CD14-positive monocyte (primary cell): ENCODE data around the gene THSD7A. TPM values are rescaled to one million over a fixed set of nuclear protein-coding genes. Genes with fewer than 3 reads are reported as not detected.

Experiments used
- DNase-seq, 3 donors: peaks; one replicate each; pipeline ENCODE4 v3.0.0-alpha.2; 2011 to 2022
- H2AFZ ChIP-seq: 2 replicates; pipeline ENCODE4 v1.6.0; 2012; ENCODE audit warnings: mild to moderate bottlenecking, low read depth, low read length, inconsistent platforms; ENCODE audit not compliant: insufficient read depth, poor library complexity, severe bottlenecking
- H3K27ac ChIP-seq, 2 donors: 1 replicate in 1 of 2; 2 replicates in 1 of 2; pipeline ENCODE4 v1.5.1; 2012 to 2013; ENCODE audit warnings: low read length in 2 of 2, control low read depth in 1 of 2, inconsistent platforms in 1 of 2, low read depth in 1 of 2, mild to moderate bottlenecking in 1 of 2
- H3K27me3 ChIP-seq, 2 donors: one replicate each; pipeline versions ENCODE4 v1.6.0 to v1.6.1; 2011 to 2013; ENCODE audit warnings: low read length in 2 of 2; ENCODE audit not compliant: control insufficient read depth in 2 of 2, insufficient read depth in 2 of 2
- H3K36me3 ChIP-seq, 2 donors: replicated peaks in 1 of 2; 1 replicate in 1 of 2; 2 replicates in 1 of 2; pipeline versions ENCODE4 v1.5.1 to v1.6.1; 2012 to 2013; ENCODE audit warnings: low read length in 2 of 2, control low read depth in 1 of 2, inconsistent platforms in 1 of 2, mild to moderate bottlenecking in 1 of 2; ENCODE audit not compliant: insufficient read depth in 2 of 2, control insufficient read depth in 1 of 2
- H3K4me1 ChIP-seq, 2 donors: 1 replicate in 1 of 2; 2 replicates in 1 of 2; pipeline versions ENCODE4 v1.5.1 to v1.6.1; 2012 to 2013; ENCODE audit warnings: low read length in 2 of 2, control low read depth in 1 of 2, inconsistent platforms in 1 of 2, mild to moderate bottlenecking in 1 of 2, moderate library complexity in 1 of 2; ENCODE audit not compliant: insufficient read depth in 2 of 2, control insufficient read depth in 1 of 2
- H3K4me2 ChIP-seq: replicated peaks from 2 replicates; pipeline ENCODE3; 2012; ENCODE audit warnings: low read length, moderate library complexity, mild to moderate bottlenecking; ENCODE audit not compliant: poor library complexity, severe bottlenecking; ENCODE audit errors: extremely low read depth
- H3K4me3 ChIP-seq, 3 experiments: fragments of 200-600 bp in 1 of 3; sonication (generic) in 1 of 3; replicated peaks in 1 of 3; 1 replicate in 2 of 3; 2 replicates in 1 of 3; pipeline ENCODE4 v1.5.1; 2011 to 2013; ENCODE audit warnings: low read length in 3 of 3, mild to moderate bottlenecking in 3 of 3, control low read depth in 2 of 3, low read depth in 2 of 3, inconsistent platforms in 1 of 3, moderate library complexity in 1 of 3
- H3K79me2 ChIP-seq: 2 replicates; pipeline ENCODE4 v1.6.0; 2012; ENCODE audit warnings: mild to moderate bottlenecking, control low read depth, inconsistent platforms, low read length, moderate library complexity; ENCODE audit not compliant: insufficient read depth
- H3K9ac ChIP-seq: 2 replicates; pipeline ENCODE4 v1.6.0; 2017; ENCODE audit warnings: low read length, mild to moderate bottlenecking; ENCODE audit not compliant: insufficient read depth, poor library complexity, severe bottlenecking
- H3K9me3 ChIP-seq, 2 donors: replicated peaks in 1 of 2; 1 replicate in 1 of 2; 2 replicates in 1 of 2; pipeline versions ENCODE4 v1.5.1 to v1.6.1; 2012 to 2013; ENCODE audit warnings: low read length in 2 of 2, control low read depth in 1 of 2; ENCODE audit not compliant: control insufficient read depth in 1 of 2, insufficient read depth in 1 of 2
- H4K20me1 ChIP-seq: 2 replicates; pipeline ENCODE4 v1.6.0; 2012; ENCODE audit warnings: mild to moderate bottlenecking, low read length, control low read depth, moderate library complexity; ENCODE audit not compliant: insufficient read depth
- H3K27ac Mint-ChIP-seq, 7 donors: one replicate each; pipeline ENCODE4 v1.8.0; 2020; ENCODE audit warnings: mild to moderate bottlenecking in 7 of 7, mixed read lengths in 7 of 7, moderate library complexity in 6 of 7, inconsistent platforms in 2 of 7
- H3K27me3 Mint-ChIP-seq, 3 donors: one replicate each; pipeline ENCODE4 v1.8.0; 2021 to 2022; ENCODE audit warnings: low read depth in 3 of 3, mild to moderate bottlenecking in 3 of 3, mixed read lengths in 3 of 3, moderate library complexity in 3 of 3, inconsistent platforms in 1 of 3
- H3K36me3 Mint-ChIP-seq, 2 donors: one replicate each; pipeline ENCODE4 v1.8.0; 2020; ENCODE audit warnings: mixed read lengths in 2 of 2, inconsistent platforms in 1 of 2, mild to moderate bottlenecking in 1 of 2
- H3K4me1 Mint-ChIP-seq: one replicate; pipeline ENCODE4 v1.8.0; 2020; ENCODE audit warnings: mild to moderate bottlenecking, mixed read lengths
- H3K4me3 Mint-ChIP-seq, 2 donors: one replicate each; pipeline ENCODE4 v1.8.0; 2020; ENCODE audit warnings: mild to moderate bottlenecking in 2 of 2, mixed read lengths in 2 of 2, moderate library complexity in 1 of 2
- H3K9me3 Mint-ChIP-seq, 7 donors: one replicate each; pipeline ENCODE4 v1.8.0; 2020 to 2022; ENCODE audit warnings: mixed read lengths in 7 of 7, mild to moderate bottlenecking in 6 of 7, moderate library complexity in 6 of 7, inconsistent platforms in 2 of 7
- CTCF ChIP-seq: fragments of 200-600 bp; IDR thresholded peaks from one replicate; pipeline ENCODE4 v1.8.0; 2022; ENCODE audit warnings: antibody characterized with exemption, mild to moderate bottlenecking
- WGBS: methylation state at CpG from one replicate; pipeline ENCODE4 v1.1.5; 2013; ENCODE audit warnings: missing lambda C conversion rate; ENCODE audit not compliant: insufficient coverage; 5-methylcytosine and 5-hydroxymethylcytosine counted together
- intact Hi-C, 2 donors: fragments of 100-400 bp; cut with micrococcal nuclease; formaldehyde crosslinking; loops; one replicate each; pipeline versions ENCODE4 v1.15.0 to v1.15.1; 2023
- polyA plus RNA-seq, 3 donors: library from polyadenylated mRNA; depleted of rRNA in 1 of 3; unstranded in 2 of 3; stranded (reverse) in 1 of 3; fragments of 300-500 nt in 2 of 3; fragments of >200 nt in 1 of 3; fragmentation: Illumina TruSeq in 2 of 3; gene quantifications; 1 replicate in 2 of 3; 2 replicates in 1 of 3; pipeline ENCODE4 v1.2.3, GENCODE V29; 2012 to 2021

The THSD7A gene
- polyA plus RNA-seq, 3 donors = under 0.01 TPM; not detected in 2

- intact Hi-C loops = no loop called here
These were observed 496.1 kb downstream of the THSD7A start for GRCh38 chr7:11335947-11336346.

GRCh38 chr7:11332865-11333228, 499.2 kb downstream of the THSD7A start:
- Mint-ChIP-seq H3K4me1 (no peaks in the 10 kb centered on the region), H3K4me3 (no peak overlapping the region), H3K27me3 (no peaks in the 10 kb centered on the region), H3K36me3 (no peaks in the 10 kb centered on the region), H3K9me3 (peaks cover 0 to 3% (median 0%) of the 10 kb centered on the region in 7 donors), H3K27ac (no peak overlapping the region)
- WGBS = 100% methylated on average over 1 of the region's 2 CpGs
- H4K20me1 ChIP-seq = no peaks in the 10 kb centered on the region
- no peak for TF ChIP-seq CTCF
- no peaks in the 10 kb centered on the region for H3K36me3 ChIP-seq
- H2AFZ ChIP-seq = no peak overlapping the region
- H3K9ac ChIP-seq = no peak overlapping the region
- H3K4me1 ChIP-seq = no peaks in the 10 kb centered on the region
- intact Hi-C loops = no loop called here
- H3K4me3 ChIP-seq = no peak overlapping the region
- H3K79me2 ChIP-seq = no peaks in the 10 kb centered on the region
- no peaks in the 10 kb centered on the region for H3K9me3 ChIP-seq
- H3K4me2 ChIP-seq = no peak overlapping the region
- no peak for DNase-seq
- no peak overlapping the region for H3K27ac ChIP-seq
- H3K27me3 ChIP-seq = no peaks in the 10 kb centered on the region

More at GRCh38 chr7:11335947-11336346, 496.1 kb downstream of the THSD7A start:
- DNase-seq = no peak
- no peaks in the 10 kb centered on the region for H3K79me2 ChIP-seq
- no peak overlapping the region for H2AFZ ChIP-seq
- no peak overlapping the region for H3K27ac Mint-ChIP-seq
- no peaks in the 10 kb centered on the region for H3K27me3 ChIP-seq
- H4K20me1 ChIP-seq = no peaks in the 10 kb centered on the region
- no peak overlapping the region for H3K27ac ChIP-seq
- no peaks in the 10 kb centered on the region for H3K4me1 Mint-ChIP-seq
- H3K4me1 ChIP-seq = no peaks in the 10 kb centered on the region
- H3K4me3 ChIP-seq = no peak overlapping the region
- H3K9me3 ChIP-seq = no peaks in the 10 kb centered on the region
- H3K27me3 Mint-ChIP-seq = peaks cover 0 to 3% (median 0%) of the 10 kb centered on the region in 3 donors
- H3K36me3 ChIP-seq = no peaks in the 10 kb centered on the region
- H3K4me3 Mint-ChIP-seq = no peak overlapping the region
- H3K4me2 ChIP-seq = no peak overlapping the region
- no CpG with 5 or more reads among the region's 4 CpGs for WGBS
- H3K36me3 Mint-ChIP-seq = no peaks in the 10 kb centered on the region
- H3K9ac ChIP-seq = no peak overlapping the region
- no peaks in the 10 kb centered on the region for H3K9me3 Mint-ChIP-seq
- TF ChIP-seq CTCF = no peak
